Spleen (tissue), 11 donors: ENCODE results near the gene B4GALT4. TPM values are rescaled to one million over a fixed set of nuclear protein-coding genes. Genes with fewer than 3 reads are reported as not detected.

Experiments
- DNase-seq: peaks from one replicate; pipeline ENCODE4 v3.0.0-alpha.2; 2020
- H3K27ac ChIP-seq, 8 donors: fragments of 200-600 bp; sonication (generic) in 7 of 8; 1 replicate in 4 of 8; 2 replicates in 4 of 8; pipeline versions ENCODE4 v1.5.0 to v1.8.0; 2016 to 2021; ENCODE audit warnings: inconsistent platforms in 4 of 8, mild to moderate bottlenecking in 4 of 8, moderate library complexity in 1 of 8
- H3K27me3 ChIP-seq, 7 donors: fragments of 200-600 bp; sonication (generic) in 6 of 7; replicated peaks in 1 of 7; 1 replicate in 4 of 7; 2 replicates in 3 of 7; pipeline versions ENCODE4 v1.5.0 to v1.8.0; 2016 to 2021; ENCODE audit warnings: inconsistent platforms in 3 of 7, mild to moderate bottlenecking in 1 of 7
- H3K36me3 ChIP-seq, 6 donors: fragments of 200-600 bp; sonication (generic) in 5 of 6; 1 replicate in 4 of 6; 2 replicates in 2 of 6; pipeline versions ENCODE4 v1.5.0 to v1.8.0; 2016 to 2021; ENCODE audit warnings: inconsistent platforms in 2 of 6
- H3K4me1 ChIP-seq, 6 donors: fragments of 200-600 bp; sonication (generic) in 5 of 6; 1 replicate in 3 of 6; 2 replicates in 3 of 6; pipeline versions ENCODE4 v1.5.0 to v1.8.0; 2016 to 2021; ENCODE audit warnings: inconsistent platforms in 3 of 6
- H3K4me3 ChIP-seq, 8 donors: fragments of 200-600 bp; sonication (generic) in 7 of 8; 1 replicate in 4 of 8; 2 replicates in 4 of 8; pipeline versions ENCODE4 v1.5.0 to v1.8.0; 2016 to 2021; ENCODE audit warnings: inconsistent platforms in 4 of 8, mild to moderate bottlenecking in 4 of 8, moderate library complexity in 2 of 8
- H3K9me3 ChIP-seq, 8 donors: fragments of 200-600 bp; sonication (generic) in 7 of 8; 1 replicate in 4 of 8; 2 replicates in 4 of 8; pipeline versions ENCODE4 v1.5.0 to v1.8.0; 2016 to 2021; ENCODE audit warnings: inconsistent platforms in 4 of 8
- POLR2A ChIP-seq, 3 donors: fragments of 450-650 bp; IDR thresholded peaks; one replicate each; pipeline ENCODE4 v1.5.1; 2017; ENCODE audit warnings: antibody characterized with exemption in 3 of 3, mild to moderate bottlenecking in 1 of 3
- POLR2AphosphoS5 ChIP-seq, 3 donors: sonication (generic); formaldehyde crosslinking; IDR thresholded peaks; one replicate each; pipeline ENCODE4 v1.5.1; 2017; ENCODE audit warnings: antibody characterized with exemption in 3 of 3
- WGBS, 5 donors: extraction: QIAGEN DNeasy Blood & Tissue Kit in 3 of 5; methylation state at CpG; one replicate each; pipeline versions ENCODE4 v1.1.5 to v1.1.7; 2013 to 2018; 5-methylcytosine and 5-hydroxymethylcytosine counted together
- intact Hi-C: fragments of 100-400 bp; cut with DNase I; formaldehyde crosslinking; loops from one replicate; pipeline ENCODE4 v1.15.0; 2023; ENCODE audit warnings: low total_unique reads
- polyA plus RNA-seq, 3 donors: library from polyadenylated mRNA; stranded (reverse); fragments of 200-250 nt; gene quantifications; one replicate each; pipeline ENCODE4 v1.2.1, GENCODE V29; 2013
- total RNA-seq, 7 donors: library from RNA; depleted of rRNA in 3 of 7; stranded (reverse); fragments of >200 nt in 3 of 7; fragmentation: NEBNext Ultra II Directional in 4 of 7; extraction: Animal tissue kit (Norgen Biotek cat#: 25700) in 4 of 7; gene quantifications; one replicate each; pipeline versions ENCODE4 v1.1.0 to v1.2.1, GENCODE V29; 2016 to 2021
- TF ChIP-seq, protein P1 (sequence below), 11 experiments: fragments of 200-600 bp in 7 of 11; fragments of 450-650 bp in 4 of 11; sonication (generic) in 4 of 11; IDR thresholded peaks in 8 of 11; conservative IDR thresholded peaks in 3 of 11; 1 replicate in 7 of 11; 2 replicates in 4 of 11; pipeline versions ENCODE4 v1.4.0 to v1.8.0; 2016 to 2021; ENCODE audit warnings: antibody characterized with exemption in 11 of 11, inconsistent platforms in 4 of 11, mild to moderate bottlenecking in 1 of 11
- donor health status: healthy with polysubstance abuse.
- donor health status: DM: no; HTN: no; CAD: no; lungs with moderate emphysema.
- donor health status: DM: no; HTN: no; CAD: no.
- donor health status: Bipolar disorder and iron deficiency.
- donor health status: healthy.
- donor health status: DM: no; HTN: no; CAD: no.
- donor health status: DM: yes; HTN: yes; CAD: no.

B4GALT4 gene
- total and polyA plus RNA-seq, 10 donors: 7.6 to 26.2 (median 15.2) TPM

DNA sequence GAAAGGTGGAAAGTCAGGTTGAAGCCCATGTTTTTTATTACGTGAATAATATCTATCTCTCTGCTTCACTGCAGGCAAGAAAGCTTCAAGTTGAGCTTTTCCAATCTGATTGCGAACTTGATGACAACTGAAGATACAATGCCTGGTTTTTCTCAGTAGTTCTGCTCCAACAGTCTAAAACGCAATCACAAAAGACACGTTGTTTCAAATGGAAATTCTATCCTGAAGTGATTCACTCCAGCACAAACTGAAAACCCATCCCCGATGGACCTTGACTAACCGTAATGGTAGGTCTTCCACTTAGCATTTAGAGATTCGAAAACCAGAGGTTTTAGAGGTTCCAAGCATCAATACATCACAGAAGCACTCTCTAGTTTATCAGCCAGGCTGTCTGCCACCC, 10.6 kb downstream of the B4GALT4 start:
- Histone ChIP-seq H3K27me3 (no peaks in the 10 kb centered on the region), H3K27ac (no peak overlapping the region), H3K4me1 (peaks cover 0 to 6% (median 0%) of the 10 kb centered on the region in 6 donors), H3K9me3 (no peaks in the 10 kb centered on the region), H3K4me3 (no peak overlapping the region), H3K36me3 (peaks cover 10 to 95% (median 67%) of the 10 kb centered on the region in 6 donors)
- 88 to 97% (median 95%) methylated on average over 7 of the region's 7 CpGs for WGBS, 5 donors
- intact Hi-C loops: no loop called here
- DNase-seq: no peak
- TF ChIP-seq POLR2A (IDR thresholded peaks at IDR 0.05): no peak
- TF ChIP-seq, protein P1, sequence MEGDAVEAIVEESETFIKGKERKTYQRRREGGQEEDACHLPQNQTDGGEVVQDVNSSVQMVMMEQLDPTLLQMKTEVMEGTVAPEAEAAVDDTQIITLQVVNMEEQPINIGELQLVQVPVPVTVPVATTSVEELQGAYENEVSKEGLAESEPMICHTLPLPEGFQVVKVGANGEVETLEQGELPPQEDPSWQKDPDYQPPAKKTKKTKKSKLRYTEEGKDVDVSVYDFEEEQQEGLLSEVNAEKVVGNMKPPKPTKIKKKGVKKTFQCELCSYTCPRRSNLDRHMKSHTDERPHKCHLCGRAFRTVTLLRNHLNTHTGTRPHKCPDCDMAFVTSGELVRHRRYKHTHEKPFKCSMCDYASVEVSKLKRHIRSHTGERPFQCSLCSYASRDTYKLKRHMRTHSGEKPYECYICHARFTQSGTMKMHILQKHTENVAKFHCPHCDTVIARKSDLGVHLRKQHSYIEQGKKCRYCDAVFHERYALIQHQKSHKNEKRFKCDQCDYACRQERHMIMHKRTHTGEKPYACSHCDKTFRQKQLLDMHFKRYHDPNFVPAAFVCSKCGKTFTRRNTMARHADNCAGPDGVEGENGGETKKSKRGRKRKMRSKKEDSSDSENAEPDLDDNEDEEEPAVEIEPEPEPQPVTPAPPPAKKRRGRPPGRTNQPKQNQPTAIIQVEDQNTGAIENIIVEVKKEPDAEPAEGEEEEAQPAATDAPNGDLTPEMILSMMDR (IDR thresholded peaks at IDR 0.05 in 8 of 11, conservative IDR thresholded peaks at IDR 0.05 in 3 of 11): no peak
- no peak for TF ChIP-seq POLR2AphosphoS5 (IDR thresholded peaks at IDR 0.05)

DNA sequence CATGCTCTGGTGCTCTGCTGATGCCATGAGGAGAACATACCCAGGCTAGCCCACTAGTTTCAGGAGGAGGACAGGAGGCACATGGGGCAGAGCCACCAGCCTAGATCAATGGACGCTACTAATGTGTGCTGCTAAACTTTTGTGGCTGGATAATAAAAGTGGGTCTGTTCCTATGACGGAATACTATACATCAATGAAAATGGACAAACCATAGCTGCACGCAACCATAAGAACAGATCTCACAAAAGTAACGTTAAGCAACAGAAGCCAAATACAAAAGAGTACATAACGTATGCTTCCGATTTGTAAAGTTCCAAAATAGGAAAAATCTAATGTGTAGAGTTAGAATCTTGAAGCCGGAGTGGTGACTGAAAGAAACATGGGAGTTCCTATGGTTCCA, 11.5 kb downstream of the B4GALT4 start:
- H3K27me3 ChIP-seq: no peaks in the 10 kb centered on the region
- H3K27ac ChIP-seq: no peak overlapping the region
- no peak overlapping the region for H3K4me3 ChIP-seq
- WGBS, 5 donors: 70 to 97% (median 93%) methylated on average over 7 of the region's 7 CpGs
- H3K9me3 ChIP-seq: no peaks in the 10 kb centered on the region
- DNase-seq: no peak
- peaks cover 0 to 3% (median 0%) of the 10 kb centered on the region in 6 donors for H3K4me1 ChIP-seq
- intact Hi-C loops: no loop called here
- TF ChIP-seq POLR2AphosphoS5 (IDR thresholded peaks at IDR 0.05) (no peak), POLR2A (IDR thresholded peaks at IDR 0.05) (no peak)
- TF ChIP-seq, protein P1 (IDR thresholded peaks at IDR 0.05 in 8 of 11, conservative IDR thresholded peaks at IDR 0.05 in 3 of 11): no peak
- peaks cover 10 to 94% (median 63%) of the 10 kb centered on the region in 6 donors for H3K36me3 ChIP-seq

DNA sequence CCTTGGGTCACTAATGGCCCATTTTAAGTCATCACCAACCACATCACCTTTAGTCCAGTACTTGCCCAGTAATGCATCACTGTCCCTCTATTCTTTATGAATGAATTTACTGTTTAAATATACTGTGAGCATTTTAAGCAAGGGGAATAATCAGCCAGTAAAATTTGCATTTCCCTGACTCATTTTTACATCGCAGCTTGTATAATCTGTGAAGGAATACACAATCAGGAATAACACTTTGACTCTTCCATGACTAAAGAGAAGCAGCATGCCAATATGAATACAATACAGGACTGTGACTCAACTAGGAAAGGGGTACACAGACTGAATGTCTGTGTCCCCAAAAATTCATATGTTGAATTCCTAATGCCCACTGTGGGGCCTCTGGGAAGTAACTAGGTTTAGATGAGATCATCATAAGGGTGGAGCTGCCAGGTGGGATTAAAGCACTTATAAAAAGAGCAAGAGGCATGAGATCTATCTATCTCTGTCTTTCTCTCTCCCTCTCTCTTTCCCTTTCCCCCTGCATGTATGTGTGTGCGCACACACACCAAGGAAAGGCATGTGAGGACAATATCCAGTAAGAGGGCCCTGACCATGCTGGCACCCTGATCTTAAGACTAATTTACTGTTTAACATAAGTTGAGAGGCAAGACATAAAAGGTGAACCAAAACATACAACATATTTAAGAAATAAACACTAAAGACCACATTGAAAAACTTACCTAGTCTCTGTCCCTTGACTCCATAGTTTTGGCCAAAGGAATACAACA, 12.1 kb downstream of the B4GALT4 start:
- Histone ChIP-seq H3K36me3 (peaks cover 10 to 94% (median 64%) of the 10 kb centered on the region in 6 donors), H3K4me1 (peaks cover 0 to 3% (median 0%) of the 10 kb centered on the region in 6 donors), H3K27ac (no peak overlapping the region), H3K27me3 (no peaks in the 10 kb centered on the region), H3K4me3 (no peak overlapping the region), H3K9me3 (no peaks in the 10 kb centered on the region)
- DNase-seq: no peak
- intact Hi-C loops: no loop called here
- 88 to 98% (median 92%) methylated on average over 2 of the region's 2 CpGs for whole genome bisulfite sequencing, 5 donors
- TF ChIP-seq, protein P1 (IDR thresholded peaks at IDR 0.05 in 8 of 11, conservative IDR thresholded peaks at IDR 0.05 in 3 of 11): no peak
- no peak for TF ChIP-seq POLR2A (IDR thresholded peaks at IDR 0.05)
- no peak for TF ChIP-seq POLR2AphosphoS5 (IDR thresholded peaks at IDR 0.05)

DNA sequence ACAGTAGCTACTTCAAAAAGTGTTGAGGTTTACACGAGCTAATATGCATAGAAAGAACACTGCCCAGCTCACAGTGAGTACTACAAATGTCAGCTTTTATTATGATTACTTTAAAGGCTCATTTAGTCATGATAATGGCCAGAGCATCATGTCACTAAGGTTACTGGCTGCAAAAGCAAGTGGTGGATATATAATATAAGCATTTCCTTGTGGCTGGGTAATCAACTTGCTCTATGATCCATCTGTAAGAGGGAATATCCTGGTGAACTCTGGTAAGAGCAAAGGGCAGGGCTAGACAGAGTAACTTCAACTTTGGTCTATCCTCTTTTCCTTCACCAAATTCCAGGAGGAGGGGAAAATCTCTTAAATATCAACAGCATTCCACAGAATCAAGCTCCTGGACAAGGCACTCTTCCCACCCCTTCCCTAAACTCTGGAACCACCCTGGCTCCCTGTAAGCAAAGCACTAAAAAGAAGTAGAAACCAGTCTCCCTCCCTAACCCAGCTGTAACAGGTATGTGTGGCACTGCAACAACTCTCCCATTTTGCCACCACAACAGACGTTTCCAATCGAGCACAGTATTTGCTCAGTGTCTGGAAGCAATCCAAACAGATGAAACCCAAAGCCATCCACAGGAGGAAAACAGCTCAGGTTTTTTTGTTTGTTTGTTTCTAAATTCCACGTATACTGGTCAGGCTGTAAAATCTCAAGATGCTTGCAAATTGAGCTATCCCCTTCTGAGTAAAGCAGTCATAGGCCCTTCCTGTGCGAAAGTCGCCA, 13.4 kb downstream of the B4GALT4 start:
- H3K9me3 ChIP-seq: no peaks in the 10 kb centered on the region
- H3K27ac ChIP-seq: no peak overlapping the region
- H3K4me1 ChIP-seq: peaks cover 0 to 3% (median 0%) of the 10 kb centered on the region in 6 donors
- no peak for DNase-seq
- no peak for TF ChIP-seq POLR2A (IDR thresholded peaks at IDR 0.05)
- TF ChIP-seq POLR2AphosphoS5 (IDR thresholded peaks at IDR 0.05): no peak
- TF ChIP-seq, protein P1 (IDR thresholded peaks at IDR 0.05 in 8 of 11, conservative IDR thresholded peaks at IDR 0.05 in 3 of 11): no peak
- no peaks in the 10 kb centered on the region for H3K27me3 ChIP-seq
- 87 to 96% (median 90%) methylated on average over 6 of the region's 6 CpGs for WGBS, 5 donors
- H3K36me3 ChIP-seq: peaks cover 10 to 94% (median 71%) of the 10 kb centered on the region in 6 donors
- intact Hi-C loops: no loop called here
- no peak overlapping the region for H3K4me3 ChIP-seq
